Osteocyte (in vitro differentiated cells): ENCODE measurements around the gene BCAN. TPM values are rescaled to one million over a fixed set of nuclear protein-coding genes. Genes with fewer than 3 reads are reported as not detected.

Experiments used
- DNase-seq: peaks from one replicate; pipeline ENCODE4 v3.0.0; 2021; ENCODE audit warnings: mixed read lengths; ENCODE audit not compliant: unreplicated experiment; ENCODE audit errors: extremely low spot score
- H3K27ac Mint-ChIP-seq: one replicate; pipeline ENCODE4 v1.8.0; 2021; ENCODE audit warnings: mild to moderate bottlenecking, mixed read lengths; ENCODE audit not compliant: unreplicated experiment
- H3K27me3 Mint-ChIP-seq: one replicate; pipeline ENCODE4 v1.8.0; 2021; ENCODE audit warnings: mixed read lengths; ENCODE audit not compliant: unreplicated experiment
- H3K36me3 Mint-ChIP-seq: one replicate; pipeline ENCODE4 v1.8.0; 2021; ENCODE audit warnings: mixed read lengths; ENCODE audit not compliant: unreplicated experiment
- H3K4me1 Mint-ChIP-seq: one replicate; pipeline ENCODE4 v1.8.0; 2021; ENCODE audit warnings: mixed read lengths; ENCODE audit not compliant: unreplicated experiment
- H3K4me3 Mint-ChIP-seq: one replicate; pipeline ENCODE4 v1.8.0; 2021; ENCODE audit warnings: mild to moderate bottlenecking, moderate library complexity, mixed read lengths; ENCODE audit not compliant: unreplicated experiment
- H3K9me3 Mint-ChIP-seq: one replicate; pipeline ENCODE4 v1.8.0; 2021; ENCODE audit warnings: mixed read lengths; ENCODE audit not compliant: unreplicated experiment
- total RNA-seq: library from RNA; stranded (reverse); gene quantifications from 2 replicates; pipeline ENCODE4 v1.2.1, GENCODE V29; 2021
- TF ChIP-seq, protein P1 (sequence below): fragments of 200-600 bp; sonication (generic); IDR thresholded peaks from 2 replicates; pipeline ENCODE4 v1.5.0; 2021; ENCODE audit warnings: antibody characterized with exemption, mild to moderate bottlenecking, moderate library complexity

Gene BCAN
- total RNA-seq, 1 donor from 2014 or later = 0.43 TPM

DNA sequence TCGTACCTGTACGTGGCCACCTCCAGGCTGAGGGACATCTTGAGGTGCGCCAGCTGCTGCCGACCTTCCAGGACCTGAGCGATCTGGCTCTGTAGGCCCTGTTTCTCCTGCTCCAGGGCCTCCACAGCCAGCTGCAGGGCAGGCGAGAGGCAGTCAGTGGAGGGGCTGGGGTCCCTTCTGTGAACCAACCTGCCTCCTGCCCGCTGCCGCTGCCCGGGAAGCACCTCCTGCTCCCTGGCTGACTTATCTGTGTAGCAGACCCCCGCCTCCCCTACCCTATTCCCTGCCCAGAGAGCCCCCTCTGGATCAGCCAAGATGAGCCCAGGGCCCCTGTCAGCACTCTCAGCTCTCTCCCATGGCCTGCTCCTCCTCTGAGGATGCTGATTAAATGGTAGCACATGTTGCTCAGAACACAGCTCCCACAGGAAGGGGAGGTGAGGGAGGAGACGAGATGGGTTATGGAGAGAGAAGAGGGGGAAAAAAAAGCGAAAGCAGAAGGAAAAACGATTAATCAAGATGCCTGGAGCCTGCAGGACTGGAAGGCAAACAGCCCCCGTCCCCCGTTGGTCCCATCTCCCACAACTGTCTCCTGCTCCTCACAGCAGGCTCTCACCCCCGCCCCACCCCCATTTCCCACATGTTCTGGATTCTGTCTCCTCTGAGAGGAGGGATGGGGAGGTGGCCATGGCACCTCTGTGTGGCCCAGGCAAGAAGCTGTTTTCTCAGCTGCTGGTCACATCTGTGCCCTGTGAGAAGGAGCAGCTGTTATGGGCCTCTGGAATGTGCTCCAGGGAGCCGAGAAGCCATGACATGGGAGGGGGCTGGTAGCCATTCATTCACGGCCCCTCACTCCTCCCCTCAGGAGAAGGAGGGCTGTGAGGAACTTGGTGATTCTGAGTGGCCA lies 33.5 kb downstream of the BCAN start:
- no peaks in the 10 kb centered on the region for H3K9me3 Mint-ChIP-seq

DNA sequence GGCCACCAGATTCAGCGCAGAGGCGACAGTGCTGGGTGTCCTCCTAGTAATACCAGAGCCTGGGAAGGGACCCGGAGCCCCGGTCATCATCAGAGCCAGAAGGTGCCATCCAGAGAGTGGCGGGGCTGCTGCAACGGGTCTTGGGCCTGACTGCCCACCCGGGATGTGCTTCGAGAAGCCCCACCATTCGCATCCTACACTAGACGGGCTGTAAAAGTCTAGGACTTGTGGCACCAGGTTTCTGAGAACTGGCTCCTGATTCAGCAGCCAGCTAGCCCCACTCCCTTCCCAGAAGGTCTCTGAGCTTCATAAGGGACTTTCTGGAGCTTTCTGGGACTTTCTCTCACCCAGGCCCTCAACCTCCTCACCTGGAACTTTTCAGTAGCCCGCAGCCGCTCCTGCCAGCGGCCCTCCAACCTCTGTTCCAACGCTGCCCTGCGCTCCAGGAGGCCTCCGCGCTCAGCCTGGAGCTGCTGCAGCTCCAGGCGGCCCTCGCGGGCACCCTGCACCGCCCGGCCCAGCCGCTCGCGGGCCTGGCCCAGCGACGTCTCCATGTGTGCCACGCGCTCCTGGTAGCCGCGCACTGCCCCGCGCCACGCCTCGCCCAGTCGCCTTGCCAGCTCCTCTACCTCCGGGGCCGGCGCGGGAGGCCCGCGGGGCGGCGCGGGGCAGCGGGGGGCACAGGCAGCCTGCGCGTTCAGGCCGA lies 34.4 kb downstream of the BCAN start:
- TF ChIP-seq, protein P1, sequence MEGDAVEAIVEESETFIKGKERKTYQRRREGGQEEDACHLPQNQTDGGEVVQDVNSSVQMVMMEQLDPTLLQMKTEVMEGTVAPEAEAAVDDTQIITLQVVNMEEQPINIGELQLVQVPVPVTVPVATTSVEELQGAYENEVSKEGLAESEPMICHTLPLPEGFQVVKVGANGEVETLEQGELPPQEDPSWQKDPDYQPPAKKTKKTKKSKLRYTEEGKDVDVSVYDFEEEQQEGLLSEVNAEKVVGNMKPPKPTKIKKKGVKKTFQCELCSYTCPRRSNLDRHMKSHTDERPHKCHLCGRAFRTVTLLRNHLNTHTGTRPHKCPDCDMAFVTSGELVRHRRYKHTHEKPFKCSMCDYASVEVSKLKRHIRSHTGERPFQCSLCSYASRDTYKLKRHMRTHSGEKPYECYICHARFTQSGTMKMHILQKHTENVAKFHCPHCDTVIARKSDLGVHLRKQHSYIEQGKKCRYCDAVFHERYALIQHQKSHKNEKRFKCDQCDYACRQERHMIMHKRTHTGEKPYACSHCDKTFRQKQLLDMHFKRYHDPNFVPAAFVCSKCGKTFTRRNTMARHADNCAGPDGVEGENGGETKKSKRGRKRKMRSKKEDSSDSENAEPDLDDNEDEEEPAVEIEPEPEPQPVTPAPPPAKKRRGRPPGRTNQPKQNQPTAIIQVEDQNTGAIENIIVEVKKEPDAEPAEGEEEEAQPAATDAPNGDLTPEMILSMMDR = no peak
- peaks cover 21% of the 10 kb centered on the region for H3K27me3 Mint-ChIP-seq
- H3K4me3 Mint-ChIP-seq = peak overlapping the region; percentile 63
- H3K4me1 Mint-ChIP-seq = peaks cover 45% of the 10 kb centered on the region
- peak overlapping the region; percentile 73 for H3K27ac Mint-ChIP-seq
- H3K36me3 Mint-ChIP-seq = peaks cover 18% of the 10 kb centered on the region
- no peak for DNase-seq
- no peaks in the 10 kb centered on the region for H3K9me3 Mint-ChIP-seq

More for the DNA sequence above, 33.5 kb downstream of the BCAN start:
- H3K36me3 Mint-ChIP-seq = peaks cover 21% of the 10 kb centered on the region
- no peak for DNase-seq
- peaks cover 15% of the 10 kb centered on the region for H3K27me3 Mint-ChIP-seq
- TF ChIP-seq, protein P1 = no peak
- H3K4me3 Mint-ChIP-seq = peak overlapping the region; percentile 63
- H3K27ac Mint-ChIP-seq = peak overlapping the region; percentile 73
- peaks cover 45% of the 10 kb centered on the region for H3K4me1 Mint-ChIP-seq

DNA sequence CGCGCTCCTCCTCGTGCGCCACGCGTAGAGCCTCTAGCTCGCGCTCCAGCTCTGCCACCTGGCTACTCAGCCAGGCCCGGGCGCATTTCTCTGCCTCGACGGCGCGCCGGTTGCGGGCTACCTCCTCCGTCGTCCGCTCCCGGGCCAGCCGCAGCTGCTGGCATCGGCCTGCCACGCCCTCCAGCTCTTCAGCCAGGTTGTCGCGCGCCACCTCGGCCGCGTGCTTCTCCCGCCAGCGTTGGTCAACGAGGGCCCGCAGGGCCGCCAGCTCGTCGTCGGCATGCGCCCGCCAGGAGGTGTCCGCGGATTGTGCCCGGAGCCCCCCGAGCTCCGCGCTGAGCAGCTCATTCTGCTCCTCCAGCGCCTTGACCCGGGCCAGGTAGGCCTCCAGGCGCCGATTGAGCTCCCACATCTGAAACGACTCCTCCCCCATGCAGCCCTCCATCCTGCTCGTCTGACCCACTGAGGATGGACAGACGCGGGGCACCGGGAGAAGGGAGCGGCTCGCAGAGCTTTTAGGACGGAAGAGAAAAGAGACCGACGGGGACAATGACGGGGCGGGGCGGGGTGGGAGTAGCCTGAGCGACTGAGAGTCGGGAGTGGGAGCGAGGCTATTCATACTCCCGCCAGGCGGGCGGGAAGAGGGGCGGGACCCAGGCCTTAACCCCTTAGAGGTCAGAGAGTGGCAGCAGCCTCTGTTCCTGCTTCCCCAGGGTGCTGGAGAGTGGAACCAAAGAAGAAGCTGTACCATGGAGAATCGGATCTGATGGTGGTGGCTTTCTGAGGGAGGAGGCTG lies 35.1 kb downstream of the BCAN start, which contains the start of gene NES:
Gene NES, minus strand, starts transcription at position 588 of the 796 bp plus-strand sequence. Its CDS starts 143 bp downstream, at position 445.
- H3K4me3 Mint-ChIP-seq = peak within 1 kb of the TSS; percentile 63
- peaks cover 11% of the 10 kb centered on the region for H3K36me3 Mint-ChIP-seq
- H3K4me1 Mint-ChIP-seq = peaks cover 45% of the 10 kb centered on the region
- TF ChIP-seq, protein P1 = no peak
- H3K9me3 Mint-ChIP-seq = no peaks in the 10 kb centered on the region
- no peak for DNase-seq
- peaks cover 29% of the 10 kb centered on the region for H3K27me3 Mint-ChIP-seq
- H3K27ac Mint-ChIP-seq = peak within 1 kb of the TSS; percentile 62

DNA sequence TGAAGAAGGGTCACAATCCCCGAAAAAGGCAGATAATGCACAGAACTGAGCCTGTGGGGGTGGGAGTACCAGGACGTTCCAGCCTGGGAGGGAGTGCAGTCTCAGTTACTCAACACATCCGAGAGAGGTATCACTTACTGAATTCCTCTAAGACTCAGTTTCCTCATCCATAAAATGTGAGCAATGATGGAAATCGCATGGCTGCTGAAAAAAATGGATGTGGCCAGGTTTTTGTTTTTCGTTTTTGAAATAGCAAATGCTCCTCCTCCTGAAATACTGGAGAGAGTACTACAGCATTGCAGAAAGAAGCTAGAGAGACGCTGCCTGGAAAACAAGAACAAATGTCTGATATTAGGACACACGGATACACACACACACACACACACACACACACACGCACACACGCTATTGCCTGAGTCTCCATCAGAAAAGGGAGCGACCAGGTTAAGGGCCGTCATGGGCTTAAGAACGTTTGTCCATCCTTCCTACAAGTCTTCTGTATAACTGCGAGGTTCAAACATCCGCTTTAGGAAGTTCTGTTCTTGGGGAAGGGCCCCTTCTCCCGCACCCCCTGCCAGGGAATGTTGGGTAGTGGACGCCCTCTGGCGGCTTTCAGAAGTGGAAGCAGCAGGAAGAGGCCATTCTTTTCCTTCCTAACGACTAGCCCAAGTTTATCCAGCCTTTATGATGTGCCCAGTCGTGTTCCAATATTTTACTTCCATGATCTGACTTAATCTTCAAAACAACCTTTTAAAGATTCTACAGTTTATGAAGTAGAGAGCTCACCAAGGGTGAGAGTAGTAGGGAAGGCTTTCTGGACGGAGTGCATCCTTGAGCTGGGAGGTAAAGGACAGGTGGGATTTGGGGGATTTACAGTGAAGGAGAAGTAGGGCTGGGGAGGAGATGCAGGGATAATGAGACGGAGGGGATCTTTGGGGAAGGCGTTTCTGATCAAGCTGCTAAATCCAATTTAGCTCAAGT lies 36.0 kb downstream of the BCAN start:
- H3K4me1 Mint-ChIP-seq = peaks cover 44% of the 10 kb centered on the region
- peak overlapping the region; percentile 63 for H3K4me3 Mint-ChIP-seq
- DNase-seq = no peak
- peaks cover 32% of the 10 kb centered on the region for H3K27me3 Mint-ChIP-seq
- no peaks in the 10 kb centered on the region for H3K9me3 Mint-ChIP-seq
- peak overlapping the region; percentile 62 for H3K27ac Mint-ChIP-seq
- peaks cover 5% of the 10 kb centered on the region for H3K36me3 Mint-ChIP-seq
- TF ChIP-seq, protein P1 = peak; percentile 94
